ENCODE measurements around the gene MMP13. TPM values are rescaled to one million over a fixed set of nuclear protein-coding genes. Genes with fewer than 3 reads are reported as not detected.

The MMP13 gene
- total RNA-seq, 3 donors from 2014 or later (not counting 1 experiment from before 2014, with no cell fraction given): not detected

DNA sequence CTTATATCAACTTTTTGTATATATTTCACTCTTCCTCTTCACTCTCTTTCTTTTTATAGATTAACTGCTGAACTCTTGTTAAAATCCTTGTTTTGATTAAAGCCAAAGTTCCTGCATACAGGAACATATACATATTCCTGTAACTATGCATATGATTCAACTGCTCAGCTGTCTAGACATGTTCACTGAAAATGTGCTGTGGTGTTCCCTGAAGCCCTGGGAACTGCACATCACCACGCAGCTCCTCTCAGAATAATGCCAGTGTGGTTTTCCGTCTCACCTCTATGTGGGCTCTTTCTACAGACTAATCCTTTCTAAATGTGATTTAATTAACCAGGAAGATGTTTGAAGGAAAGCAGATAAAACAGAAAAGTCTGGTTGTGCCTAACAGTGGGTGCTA, 55.2 kb downstream of the MMP13 start:
- intact Hi-C loops (cut with micrococcal nuclease): no loop called here
- no peak overlapping the region for H3K27ac Mint-ChIP-seq
- TF ChIP-seq, protein P1, sequence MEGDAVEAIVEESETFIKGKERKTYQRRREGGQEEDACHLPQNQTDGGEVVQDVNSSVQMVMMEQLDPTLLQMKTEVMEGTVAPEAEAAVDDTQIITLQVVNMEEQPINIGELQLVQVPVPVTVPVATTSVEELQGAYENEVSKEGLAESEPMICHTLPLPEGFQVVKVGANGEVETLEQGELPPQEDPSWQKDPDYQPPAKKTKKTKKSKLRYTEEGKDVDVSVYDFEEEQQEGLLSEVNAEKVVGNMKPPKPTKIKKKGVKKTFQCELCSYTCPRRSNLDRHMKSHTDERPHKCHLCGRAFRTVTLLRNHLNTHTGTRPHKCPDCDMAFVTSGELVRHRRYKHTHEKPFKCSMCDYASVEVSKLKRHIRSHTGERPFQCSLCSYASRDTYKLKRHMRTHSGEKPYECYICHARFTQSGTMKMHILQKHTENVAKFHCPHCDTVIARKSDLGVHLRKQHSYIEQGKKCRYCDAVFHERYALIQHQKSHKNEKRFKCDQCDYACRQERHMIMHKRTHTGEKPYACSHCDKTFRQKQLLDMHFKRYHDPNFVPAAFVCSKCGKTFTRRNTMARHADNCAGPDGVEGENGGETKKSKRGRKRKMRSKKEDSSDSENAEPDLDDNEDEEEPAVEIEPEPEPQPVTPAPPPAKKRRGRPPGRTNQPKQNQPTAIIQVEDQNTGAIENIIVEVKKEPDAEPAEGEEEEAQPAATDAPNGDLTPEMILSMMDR (IDR thresholded peaks at IDR 0.05): no peak
- no peaks in the 10 kb centered on the region for H3K4me1 ChIP-seq (ENCODE audit: control insufficient read depth, insufficient read depth, low read length)
- ATAC-seq (no peak), DNase-seq (no peak)
- H3K4me3 Mint-ChIP-seq: no peak overlapping the region
- WGBS (ENCODE audit: insufficient coverage): 64% methylated on average over 1 of the region's 2 CpGs
- H3K9me3 Mint-ChIP-seq: peaks cover 2 to 5% of the 10 kb centered on the region in 2 donors
- H3K9me3 ChIP-seq (ENCODE audit: control insufficient read depth, insufficient read depth, low read length): no peaks in the 10 kb centered on the region
- H3K27ac ChIP-seq (ENCODE audit: low read length): no peak overlapping the region
- no peak overlapping the region for H3K4me3 ChIP-seq (ENCODE audit: low read length)
- H3K4me1 Mint-ChIP-seq: no peaks in the 10 kb centered on the region
- H3K27me3 ChIP-seq (ENCODE audit: control insufficient read depth, insufficient read depth, low read length): no peaks in the 10 kb centered on the region
- no peaks in the 10 kb centered on the region for H3K36me3 Mint-ChIP-seq
- peaks cover 0 to 2% of the 10 kb centered on the region in 2 donors for H3K27me3 Mint-ChIP-seq (ENCODE audit: low read depth in 2 of 2)
- no peaks in the 10 kb centered on the region for H3K36me3 ChIP-seq (ENCODE audit: control insufficient read depth, insufficient read depth, low read length)

Other genes with a start within 250 kb of the MMP13 start
- not detected for gene MMP27, start 250.0 kb downstream of the MMP13 start, total RNA-seq
- gene MMP8, start 230.8 kb downstream of the MMP13 start, total RNA-seq: under 1 TPM in 1 of 3 donors, not detected in 2; 0.16 TPM
- gene MMP10, start 175.1 kb downstream of the MMP13 start, total RNA-seq: not detected
- not detected for gene MMP1, start 157.6 kb downstream of the MMP13 start, total RNA-seq
- gene MMP3, start 112.1 kb downstream of the MMP13 start, total RNA-seq: not detected
- not detected for gene MMP12, start 80.8 kb downstream of the MMP13 start, total RNA-seq
- gene DCUN1D5, start 136.4 kb upstream of the MMP13 start, total RNA-seq: 10 to 100 TPM; 11.2 to 16.8 (median 15.2) TPM
- gene DYNC2H1, start 153.7 kb upstream of the MMP13 start, total RNA-seq: 1 to 10 TPM; 4.1 to 7.5 (median 4.4) TPM

All from natural killer cell (primary cell).